AG04449 (cell line): ENCODE data around the gene ADGRV1.
"Not testable (repeated sequence)": the region's sequence is repeated elsewhere in the genome, so short reads cannot be mapped to it uniquely, and the experiment has no call there.

ENCODE experiments used
- CTCF ChIA-PET: fragments of 350-600 bp; formaldehyde crosslinking; extraction: SDS; loops from one replicate; lab custom pipeline; 2021; ENCODE audit warnings: antibody characterized with exemption; lab: Yijun Ruan, JAX
- POLR2A ChIA-PET: fragments of 400-600, 350-600 bp; formaldehyde crosslinking; extraction: SDS; loops from one replicate; lab custom pipeline; 2020; ENCODE audit warnings: antibody characterized with exemption, inconsistent platforms; lab: Yijun Ruan, JAX
- DNase-seq: peaks from one replicate; pipeline ENCODE4 v3.0.0-alpha.2; 2010; ENCODE audit warnings: low read depth, low spot score
- H3K4me3 ChIP-seq: 2 replicates; pipeline ENCODE4 v1.5.1; 2011; ENCODE audit warnings: low read depth, mild to moderate bottlenecking, control low read depth, low read length
- CTCF ChIP-seq: IDR thresholded peaks from one replicate; pipeline ENCODE4 v1.5.1; 2011; ENCODE audit warnings: mild to moderate bottlenecking, moderate library complexity, low read length, control low read depth, inconsistent platforms; ENCODE audit not compliant: insufficient read depth; ENCODE audit errors: missing control alignments

Gene ADGRV1

GRCh38 chr5:90767710-90768109 is 209.1 kb downstream of the ADGRV1 start:
- ChIA-PET POLR2A (no interaction called here), CTCF (no interaction called here)
- no peak for TF ChIP-seq CTCF
- no peak for DNase-seq
- no peak overlapping the region for H3K4me3 ChIP-seq

GRCh38 chr5:90770006-90770541 is 211.5 kb downstream of the ADGRV1 start:
- CTCF ChIA-PET, POLR2A ChIA-PET, DNase-seq, H3K4me3 ChIP-seq: not testable (repeated sequence)

- CTCF ChIA-PET = interaction anchor here (0.9 kb wide), 1 partner anchor 338 kb away, joined by 3 read pairs; no protein-coding TSS in a partner anchor
Observed at GRCh38 chr5:90777959-90778358, 219.4 kb downstream of the ADGRV1 start.

GRCh38 chr5:90783460-90784333 is 225.1 kb downstream of the ADGRV1 start:
- H3K4me3 ChIP-seq = no peak overlapping the region
- peak; percentile 16 for DNase-seq
- POLR2A ChIA-PET = no interaction called here
- CTCF ChIA-PET = interaction anchor here (0.7 to 2.9 kb wide), 18 partner anchors 9 to 636 kb away, joined by 3 to 19 read pairs (median 4); no protein-coding TSS in a partner anchor
- peak; percentile 83 for TF ChIP-seq CTCF

More at GRCh38 chr5:90777959-90778358, 219.4 kb downstream of the ADGRV1 start:
- DNase-seq = no peak
- no peak overlapping the region for H3K4me3 ChIP-seq
- TF ChIP-seq CTCF = no peak
- POLR2A ChIA-PET = no interaction called here

GRCh38 chr5:90786756-90787155 is 228.2 kb downstream of the ADGRV1 start:
- POLR2A ChIA-PET = no interaction called here
- DNase-seq = no peak
- no peak for TF ChIP-seq CTCF
- CTCF ChIA-PET = no interaction called here
- H3K4me3 ChIP-seq = no peak overlapping the region

- no peak overlapping the region for H3K4me3 ChIP-seq
- ChIA-PET POLR2A (no interaction called here), CTCF (interaction anchor here (0.8 to 2.7 kb wide), 3 partner anchors 9 to 627 kb away, joined by 4 to 16 read pairs (median 6); no protein-coding TSS in a partner anchor)
- no peak for TF ChIP-seq CTCF
- DNase-seq = no peak
Observed at GRCh38 chr5:90792725-90793124, 234.1 kb downstream of the ADGRV1 start.
